Stimulated activated CD4-positive, alpha-beta T cell treated with anti-CD3 and anti-CD28 coated beads, Interleukin-2, amount 100 ng/mL, for 48 hours (primary cell): ENCODE measurements around the gene COMMD3.

Experiments used
- DNase-seq, 2 donors: peaks; one replicate each; pipeline ENCODE4 v3.0.0-alpha.2; 2020

The COMMD3 gene

DNA sequence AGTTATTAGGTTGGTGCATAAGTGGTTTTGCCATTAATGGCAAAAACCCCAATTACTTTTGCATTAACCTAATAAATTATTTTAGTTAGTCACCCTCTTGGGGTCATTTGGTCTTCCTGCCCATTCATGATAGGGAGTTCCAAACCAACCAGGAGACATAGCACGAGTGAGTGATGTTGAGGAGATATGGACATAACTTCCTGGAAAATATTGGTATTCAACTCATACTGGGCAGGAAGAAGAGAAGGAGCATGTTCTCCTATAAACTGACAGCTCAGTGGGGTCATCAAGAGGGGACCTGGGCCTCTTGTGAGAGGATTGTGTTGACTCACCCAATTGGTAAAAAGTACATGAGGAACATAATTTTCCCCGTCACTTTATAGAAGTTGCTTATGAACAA lies 52.8 kb downstream of the COMMD3 start:
- no peak for DNase-seq

DNA sequence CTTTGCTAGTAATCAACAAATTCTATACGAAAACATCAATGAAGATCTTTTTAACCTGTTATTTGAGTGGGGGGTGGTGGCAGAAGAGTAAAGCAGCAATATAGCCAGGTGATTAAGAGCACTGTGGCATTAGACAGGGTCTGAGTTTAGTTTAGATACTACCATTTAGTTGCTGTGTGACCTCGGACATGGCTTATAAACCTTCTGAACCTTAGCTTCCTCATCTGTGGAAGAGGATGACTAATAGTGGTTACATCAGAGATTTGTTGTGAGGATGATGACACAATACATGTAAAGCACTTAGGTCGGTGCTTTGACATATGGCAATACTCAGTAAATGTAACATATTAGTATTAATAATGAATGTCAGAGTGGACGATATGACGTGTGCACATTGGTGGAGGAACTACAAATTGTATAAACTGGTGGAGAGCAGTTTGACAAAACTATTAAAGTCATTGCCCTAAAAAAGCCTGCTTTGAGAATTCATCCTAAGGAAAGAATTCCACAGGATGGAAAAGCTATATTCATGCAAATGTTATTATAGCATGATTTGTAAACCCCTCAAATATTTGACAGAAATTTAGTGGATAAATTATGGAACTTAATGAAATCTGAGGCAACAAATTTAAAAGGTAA lies 53.4 kb downstream of the COMMD3 start:
- no peak for DNase-seq
